Activated CD4-positive, alpha-beta T cell treated with anti-CD3 and anti-CD28 coated beads for 24 hours (primary cell): Measurements from ENCODE around the gene LRRC75B.
"Not testable (repeated sequence)": the region's sequence is repeated elsewhere in the genome, so short reads cannot be mapped to it uniquely, and the experiment has no call there.

ENCODE experiments used
- DNase-seq, 2 donors: peaks; one replicate each; pipeline ENCODE4 v3.0.0-alpha.2; 2020; ENCODE audit warnings: low read depth in 2 of 2

LRRC75B gene, protein sequence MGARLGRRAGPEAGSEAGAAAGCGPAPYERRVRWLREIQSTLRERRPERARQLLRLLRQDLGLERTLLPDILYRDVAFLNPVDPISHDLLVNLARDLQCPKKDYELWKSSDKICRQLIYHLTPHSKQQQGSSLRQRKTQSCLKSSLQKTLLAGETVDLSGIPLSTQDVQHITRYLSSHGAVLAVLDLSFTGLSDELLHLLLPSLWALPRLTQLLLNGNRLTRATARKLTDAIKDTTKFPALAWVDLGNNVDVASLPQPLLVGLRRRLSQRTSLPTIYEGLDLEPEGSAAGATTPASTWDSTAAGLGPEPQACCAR

GRCh38 chr22:24592851-24593558 is at the start of gene LRRC75B:
LRRC75B (minus strand) TSS chr22:24593073; CDS start chr22:24593039, 34 bp downstream.
- peak in 1 of 2 donors; percentile 18 for DNase-seq

- DNase-seq = not testable (repeated sequence)
Measured at GRCh38 chr22:24642307-24642706, 49.4 kb upstream of the LRRC75B start.

GRCh38 chr22:24636513-24636912 is 43.6 kb upstream of the LRRC75B start:
- not testable (repeated sequence) for DNase-seq

GRCh38 chr22:24634776-24635389 is 42.0 kb upstream of the LRRC75B start:
- DNase-seq = not testable (repeated sequence)

DNA sequence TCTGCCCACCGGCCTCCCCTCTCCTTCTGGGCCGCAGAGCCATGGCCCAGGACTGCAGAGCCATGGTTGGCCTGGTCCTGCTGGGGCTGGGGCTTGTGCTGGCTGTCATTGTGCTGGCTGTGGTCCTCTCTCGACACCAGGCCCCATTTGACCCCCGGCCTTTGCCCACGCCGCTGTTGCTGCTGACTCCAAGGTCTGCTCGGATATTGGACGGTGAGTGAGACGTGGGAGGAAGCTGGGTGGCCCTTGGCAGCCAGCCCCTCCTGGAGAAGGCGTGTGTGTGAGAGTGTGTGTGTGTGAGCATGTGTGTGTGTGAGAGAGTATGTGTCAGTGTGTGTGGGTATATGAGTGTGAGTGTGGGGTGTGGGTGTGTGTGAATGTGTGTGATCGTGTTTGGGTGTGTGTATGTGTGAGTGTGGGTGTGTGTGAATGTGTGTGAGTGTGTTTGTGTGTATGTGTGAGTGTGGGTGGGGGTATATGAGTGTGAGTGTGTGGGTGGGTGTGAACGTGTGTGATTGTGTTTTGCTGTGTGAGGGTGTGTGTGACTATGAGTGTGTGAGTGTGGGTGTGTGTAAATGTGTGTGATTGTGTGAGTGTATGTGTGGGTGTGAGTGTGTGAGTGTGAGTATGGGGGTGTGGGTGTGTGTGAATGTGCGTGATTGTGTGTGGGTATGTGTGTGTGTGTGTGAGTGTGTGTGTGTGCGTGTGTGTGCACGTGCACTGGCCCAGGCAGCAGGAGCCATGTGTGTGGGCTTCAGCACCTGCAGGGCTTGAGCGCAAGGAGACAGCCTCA is 40.6 kb upstream of the LRRC75B start:
- DNase-seq = not testable (repeated sequence)

GRCh38 chr22:24632642-24633041 is 39.8 kb upstream of the LRRC75B start:
- not testable (repeated sequence) for DNase-seq

DNA sequence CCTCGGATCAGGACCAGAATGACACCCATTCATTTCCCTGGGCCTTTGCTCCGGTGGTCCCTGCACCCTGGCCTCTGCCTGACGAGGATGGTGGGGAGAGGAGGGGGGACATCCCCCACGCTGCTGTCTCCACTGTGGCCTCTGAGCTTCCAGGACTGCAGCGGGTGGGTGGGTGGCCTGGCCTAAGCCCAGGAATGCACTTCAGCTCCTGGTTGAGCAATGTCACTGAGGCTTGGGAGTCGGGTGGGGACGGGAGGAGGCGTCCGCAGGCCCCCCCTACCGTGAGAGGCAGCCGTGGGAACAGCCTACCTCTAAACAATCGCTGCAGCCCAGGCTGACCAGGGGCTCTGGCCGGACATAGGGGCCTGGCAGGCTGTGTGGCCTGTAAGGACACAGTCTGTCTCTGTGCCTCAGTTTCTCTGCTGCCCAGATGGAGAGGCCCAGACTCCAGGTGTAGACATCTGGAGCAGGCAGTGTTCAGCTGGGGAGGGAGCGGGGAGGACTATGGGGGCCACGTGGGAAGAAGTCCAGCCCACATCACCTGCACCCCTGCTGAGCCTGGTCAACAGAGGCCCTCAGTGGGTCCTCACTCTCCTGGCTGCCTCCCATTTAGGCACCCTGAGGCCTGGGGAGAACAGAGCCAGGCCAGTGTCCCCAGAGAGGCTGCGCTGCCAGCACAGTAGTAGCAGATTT is 38.7 kb upstream of the LRRC75B start:
- not testable (repeated sequence) for DNase-seq

DNA sequence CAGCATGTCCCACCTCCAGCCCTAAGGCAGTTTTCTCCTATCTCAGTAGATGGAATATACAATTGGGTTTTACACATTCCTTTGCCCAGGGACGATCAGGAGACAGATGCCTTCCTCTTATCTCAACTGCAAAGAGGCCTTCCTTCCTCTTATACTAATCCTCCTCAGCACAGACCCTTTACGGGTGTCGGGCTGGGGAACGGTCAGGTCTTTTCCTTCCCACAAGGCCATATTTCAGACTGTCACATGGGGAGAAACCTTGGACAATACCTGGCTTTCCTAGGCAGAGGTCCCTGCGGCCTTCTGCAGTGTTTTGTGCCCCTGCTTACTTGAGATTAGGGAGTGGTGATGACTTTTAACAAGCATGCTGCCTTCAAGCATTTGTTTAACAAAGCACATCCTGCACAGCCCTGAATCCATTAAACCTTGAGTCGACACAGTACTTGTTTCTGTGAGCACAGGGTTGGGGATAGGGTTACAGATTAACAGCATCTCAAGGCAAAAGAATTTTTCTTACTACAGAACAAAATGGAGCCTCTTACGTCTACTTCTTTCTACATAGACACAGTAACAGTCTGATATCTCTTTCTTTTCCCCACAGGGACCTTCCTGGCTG is 38.0 kb upstream of the LRRC75B start:
- DNase-seq = not testable (repeated sequence)

DNA sequence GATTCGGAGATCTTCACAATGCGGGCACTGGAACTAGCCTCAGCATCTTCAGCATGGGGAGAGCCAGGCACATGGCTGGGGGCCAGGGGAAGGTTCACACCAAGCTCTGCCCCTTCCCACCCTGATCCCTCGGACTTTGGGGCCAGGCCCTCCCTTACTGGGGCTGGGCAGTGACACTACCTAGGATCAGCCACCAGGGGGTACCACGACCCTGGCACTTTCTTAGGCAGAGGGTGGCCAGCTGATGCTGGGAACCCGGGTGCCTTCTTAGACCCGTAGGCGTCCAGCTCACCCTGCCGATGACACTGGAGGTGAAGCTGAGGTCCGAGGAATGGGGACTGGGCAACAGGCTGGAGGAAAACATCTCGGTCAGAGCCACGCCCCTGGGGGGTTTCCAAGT is 36.2 kb upstream of the LRRC75B start:
- DNase-seq = not testable (repeated sequence)

DNA sequence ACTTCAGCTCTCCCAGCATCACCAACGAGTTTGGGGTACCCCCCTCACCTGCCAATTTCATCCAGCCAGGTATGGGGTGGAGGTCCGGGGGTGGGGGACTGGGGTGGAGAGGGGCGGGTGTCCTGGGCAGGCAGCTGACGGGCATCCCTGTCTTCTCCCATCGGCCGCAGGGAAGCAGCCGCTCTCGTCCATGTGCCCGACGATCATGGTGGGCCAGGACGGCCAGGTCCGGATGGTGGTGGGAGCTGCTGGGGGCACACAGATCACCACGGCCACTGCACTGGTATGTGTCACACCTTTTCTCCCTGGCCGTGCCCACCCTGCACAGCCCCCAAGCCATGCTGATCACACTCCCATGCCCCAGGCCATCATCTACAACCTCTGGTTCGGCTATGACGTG is 35.0 kb upstream of the LRRC75B start:
- DNase-seq = not testable (repeated sequence)

DNA sequence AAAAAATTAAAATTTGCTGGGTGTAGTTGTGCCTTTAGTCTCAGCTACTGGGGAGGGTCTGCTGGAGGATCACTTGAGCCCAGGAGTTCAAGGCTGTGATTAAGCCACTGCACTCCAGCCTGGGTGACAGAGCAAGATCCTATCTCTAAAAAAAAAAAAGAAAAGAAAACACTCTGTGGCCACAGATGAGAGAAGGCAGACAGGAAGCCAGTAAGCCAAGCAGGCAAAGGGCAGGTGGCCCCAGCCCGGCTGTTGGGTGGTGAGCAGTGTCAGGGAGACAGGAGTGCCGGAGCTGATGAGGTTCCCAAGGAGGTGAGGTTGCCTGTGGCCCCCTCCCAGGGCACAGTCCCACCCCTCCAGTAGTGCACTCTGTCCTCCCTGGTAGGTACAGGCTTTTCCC is 29.7 kb upstream of the LRRC75B start:
- DNase-seq = not testable (repeated sequence)

GRCh38 chr22:24621244-24621643 is 28.4 kb upstream of the LRRC75B start:
- DNase-seq = not testable (repeated sequence)

DNA sequence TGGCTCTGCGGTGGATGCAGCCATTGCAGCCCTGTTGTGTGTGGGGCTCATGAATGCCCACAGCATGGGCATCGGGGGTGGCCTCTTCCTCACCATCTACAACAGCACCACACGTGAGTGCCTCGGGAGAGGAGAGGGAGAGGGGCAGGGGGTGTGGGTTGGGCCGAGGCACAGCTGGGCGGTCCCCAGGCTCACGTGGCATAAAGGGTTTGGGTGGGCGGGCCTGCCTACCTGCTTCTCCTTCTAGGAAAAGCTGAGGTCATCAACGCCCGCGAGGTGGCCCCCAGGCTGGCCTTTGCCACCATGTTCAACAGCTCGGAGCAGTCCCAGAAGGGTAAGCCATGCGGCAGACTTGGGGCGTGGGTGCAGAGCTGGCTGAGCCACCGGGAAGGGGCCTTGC is 21.9 kb upstream of the LRRC75B start:
- not testable (repeated sequence) for DNase-seq

GRCh38 chr22:24609888-24610287 is 17.0 kb upstream of the LRRC75B start:
- DNase-seq = not testable (repeated sequence)

DNA sequence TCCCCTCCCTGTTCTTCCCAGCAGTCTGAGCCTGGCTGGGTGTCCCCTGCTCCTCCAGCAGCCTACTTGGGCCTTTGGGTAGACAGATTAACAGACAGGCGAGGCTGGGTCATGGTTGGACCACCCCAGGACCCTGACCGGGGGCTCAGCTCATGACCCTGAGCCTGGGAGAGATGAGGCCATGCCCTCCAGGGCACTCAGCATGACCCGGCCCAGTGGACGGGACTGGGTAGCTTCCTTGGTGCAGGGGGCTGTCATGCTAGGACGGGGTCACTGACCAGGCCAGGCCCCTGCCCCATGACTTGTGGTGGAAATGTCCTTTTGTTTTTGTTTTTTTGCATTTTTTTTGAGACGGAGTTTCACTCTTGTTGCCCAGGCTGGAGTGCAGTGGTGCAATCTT is 15.5 kb upstream of the LRRC75B start:
- DNase-seq = not testable (repeated sequence)

GRCh38 chr22:24607429-24607983 is 14.6 kb upstream of the LRRC75B start:
- DNase-seq = peak; percentile 23 to 45

GRCh38 chr22:24606340-24606739 is 13.5 kb upstream of the LRRC75B start:
- not testable (repeated sequence) for DNase-seq

DNA sequence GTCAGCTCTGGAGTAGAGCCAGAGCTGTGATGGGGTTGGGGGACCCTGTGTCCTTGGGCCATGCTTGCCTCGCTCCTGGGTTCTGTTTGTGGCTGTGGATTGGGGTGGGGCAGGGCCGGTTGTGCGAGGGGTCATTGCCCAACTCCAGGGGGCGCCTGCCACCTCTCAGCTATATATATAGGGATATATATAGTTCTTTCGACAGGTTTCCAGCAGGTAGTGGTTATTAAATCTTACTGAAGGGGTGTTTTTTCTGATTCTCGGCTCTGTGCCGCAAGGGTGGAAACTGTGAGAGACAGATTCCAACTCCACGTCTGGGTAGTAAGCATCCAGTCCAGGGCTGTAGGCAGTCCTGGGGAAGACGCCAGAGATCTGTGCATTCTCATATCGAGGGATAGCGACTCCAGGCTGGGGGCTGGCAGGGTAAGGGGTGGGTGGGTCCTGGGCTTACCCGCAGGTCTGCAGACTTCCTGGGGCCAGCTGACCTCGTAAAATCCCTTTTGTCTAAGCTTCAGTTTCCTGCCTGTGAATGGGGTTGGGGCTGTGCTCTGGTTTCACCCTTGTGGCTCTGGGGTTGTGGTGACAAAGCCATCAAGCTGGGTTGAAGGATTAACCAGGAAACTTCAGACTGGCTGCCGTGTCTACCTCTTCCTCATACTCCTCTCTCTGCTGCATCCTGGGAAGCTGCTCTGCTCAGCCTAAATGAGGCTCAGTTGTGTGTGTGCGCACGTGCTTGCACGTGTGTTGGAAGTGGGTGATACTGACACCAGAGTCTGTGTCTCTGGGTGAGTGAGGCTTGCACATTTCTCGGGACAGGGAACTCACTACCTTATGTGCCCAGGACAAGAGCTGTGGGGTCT is 11.1 kb upstream of the LRRC75B start:
- peak in 1 of 2 donors; percentile 4 for DNase-seq
